H1 (cell line): Measurements from ENCODE around the gene SCN1B. TPM values are rescaled to one million over a fixed set of nuclear protein-coding genes. Genes with fewer than 3 reads are reported as not detected.

Source experiments
- BRCA1 ChIP-seq: IDR thresholded peaks from 2 replicates; pipeline ENCODE4 v1.6.1; 2012; ENCODE audit warnings: low read depth, low read length, improper control_type of control experiment
- CBX5 ChIP-seq: fragments of 300-800, 300-1000 bp; sonication (generic); IDR thresholded peaks from 2 replicates; pipeline ENCODE4 v1.7.1; 2016; ENCODE audit warnings: antibody characterized with exemption, low read length, low read depth
- CBX8 ChIP-seq: fragments of 300-800, 300-1000 bp; sonication (generic); IDR thresholded peaks from 2 replicates; pipeline ENCODE4 v1.7.1; 2016; ENCODE audit warnings: low read depth, low read length, borderline replicate concordance
- HDAC6 ChIP-seq: IDR thresholded peaks from one replicate; pipeline ENCODE4 v1.7.1; 2012; ENCODE audit warnings: low read depth, mild to moderate bottlenecking, inconsistent platforms, low read length, moderate library complexity
- JUN ChIP-seq: IDR thresholded peaks from 2 replicates; pipeline ENCODE4 v1.6.1; 2011; ENCODE audit warnings: low read depth, mild to moderate bottlenecking, improper control_type of control experiment, low read length
- NRF1 ChIP-seq: IDR thresholded peaks from 2 replicates; pipeline ENCODE4 v1.6.1; 2011; ENCODE audit warnings: mild to moderate bottlenecking, low read depth, low read length, improper control_type of control experiment
- POLR2AphosphoS5 ChIP-seq: IDR thresholded peaks from 2 replicates; pipeline ENCODE4 v1.6.1; 2011; ENCODE audit warnings: low read depth, low read length
- POU5F1 ChIP-seq: IDR thresholded peaks from 2 replicates; pipeline ENCODE4 v1.6.1; 2011; ENCODE audit warnings: low read depth, mild to moderate bottlenecking, low read length, moderate library complexity
- RAD21 ChIP-seq, 2 experiments: IDR thresholded peaks in 1 of 2; conservative IDR thresholded peaks in 1 of 2; 2 replicates each; pipeline ENCODE4 v1.6.1; 2011; ENCODE audit warnings: low read depth in 2 of 2, low read length in 2 of 2, improper control_type of control experiment in 1 of 2, inconsistent platforms in 1 of 2, mild to moderate bottlenecking in 1 of 2, moderate library complexity in 1 of 2
- SIX5 ChIP-seq: IDR thresholded peaks from 2 replicates; pipeline ENCODE4 v1.6.1; 2011; ENCODE audit warnings: mild to moderate bottlenecking, low read depth, low read length
- SP4 ChIP-seq: IDR thresholded peaks from 2 replicates; pipeline ENCODE4 v1.6.1; 2012; ENCODE audit warnings: low read length, inconsistent platforms
- TBP ChIP-seq: IDR thresholded peaks from 2 replicates; pipeline ENCODE4 v1.6.1; 2011; ENCODE audit warnings: low read depth, low read length, improper control_type of control experiment
- polyA plus RNA-seq, 7 experiments: library from polyadenylated mRNA; depleted of rRNA in 3 of 7; stranded (reverse) in 5 of 7; unstranded in 2 of 7; fragments of >200 nt in 5 of 7; fragments of 200-250 nt in 2 of 7; gene quantifications; 1 replicate in 5 of 7; 2 replicates in 1 of 7; 4 replicates in 1 of 7; pipeline versions ENCODE4 v1.2.1 to v1.2.3, GENCODE V29; 2011 to 2013; ENCODE audit warnings: missing spikeins in 2 of 7, mixed read lengths in 2 of 7
- total RNA-seq: library from RNA; stranded (reverse); fragmentation: NEBNext Ultra II Directional; extraction: Animal tissue kit (Norgen Biotek cat#: 25700); gene quantifications from 2 replicates; pipeline ENCODE4 v1.2.1, GENCODE V29; 2021
- TF ChIP-seq, protein P1 (sequence below), 3 experiments: IDR thresholded peaks; 1 replicate in 2 of 3; 2 replicates in 1 of 3; pipeline versions ENCODE4 v1.5.1 to v1.6.1; 2011; ENCODE audit warnings: low read length in 3 of 3, mild to moderate bottlenecking in 3 of 3, inconsistent platforms in 2 of 3, low read depth in 1 of 3, moderate library complexity in 1 of 3; ENCODE audit not compliant: insufficient read depth in 1 of 3; ENCODE audit errors: control extremely low read depth in 1 of 3

The SCN1B gene
- total and polyA plus RNA-seq, 2 of the 8 experiments (the other 6 are each of a cell fraction or from before 2014, with no cell fraction given) = 3.1 to 3.5 TPM

DNA sequence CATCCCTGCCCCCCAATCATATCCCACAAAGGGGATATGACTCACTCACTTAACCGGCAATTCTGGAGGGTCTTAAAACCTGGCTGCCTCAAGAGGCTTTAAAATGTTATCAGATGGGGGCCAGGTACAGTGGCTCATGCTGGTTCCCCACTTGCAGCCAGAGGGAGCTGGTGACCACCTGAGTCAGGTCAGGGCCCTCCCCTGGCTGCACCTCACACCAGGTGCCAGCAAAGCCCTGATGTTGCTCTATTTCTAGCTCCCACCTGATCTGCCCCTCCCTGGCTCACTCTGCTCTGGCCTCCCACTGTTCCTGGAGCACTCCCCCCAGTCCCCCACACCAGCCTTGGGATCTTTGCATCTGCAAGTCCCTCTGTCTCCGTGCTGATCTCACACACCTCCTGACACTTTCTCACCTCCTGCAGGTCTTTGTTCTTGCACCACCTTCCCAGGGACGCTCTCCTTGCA is 25.5 kb downstream of the SCN1B start (continued):
- TF ChIP-seq, protein P1, sequence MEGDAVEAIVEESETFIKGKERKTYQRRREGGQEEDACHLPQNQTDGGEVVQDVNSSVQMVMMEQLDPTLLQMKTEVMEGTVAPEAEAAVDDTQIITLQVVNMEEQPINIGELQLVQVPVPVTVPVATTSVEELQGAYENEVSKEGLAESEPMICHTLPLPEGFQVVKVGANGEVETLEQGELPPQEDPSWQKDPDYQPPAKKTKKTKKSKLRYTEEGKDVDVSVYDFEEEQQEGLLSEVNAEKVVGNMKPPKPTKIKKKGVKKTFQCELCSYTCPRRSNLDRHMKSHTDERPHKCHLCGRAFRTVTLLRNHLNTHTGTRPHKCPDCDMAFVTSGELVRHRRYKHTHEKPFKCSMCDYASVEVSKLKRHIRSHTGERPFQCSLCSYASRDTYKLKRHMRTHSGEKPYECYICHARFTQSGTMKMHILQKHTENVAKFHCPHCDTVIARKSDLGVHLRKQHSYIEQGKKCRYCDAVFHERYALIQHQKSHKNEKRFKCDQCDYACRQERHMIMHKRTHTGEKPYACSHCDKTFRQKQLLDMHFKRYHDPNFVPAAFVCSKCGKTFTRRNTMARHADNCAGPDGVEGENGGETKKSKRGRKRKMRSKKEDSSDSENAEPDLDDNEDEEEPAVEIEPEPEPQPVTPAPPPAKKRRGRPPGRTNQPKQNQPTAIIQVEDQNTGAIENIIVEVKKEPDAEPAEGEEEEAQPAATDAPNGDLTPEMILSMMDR (IDR thresholded peaks at IDR 0.05; ENCODE audit: control extremely low read depth in 1 of 3, insufficient read depth in 1 of 3, low read depth in 1 of 3, low read length in 3 of 3) = peak; percentile 83 to 91 (median 89)
- no peak for TF ChIP-seq NRF1
- TF ChIP-seq BRCA1 = no peak
- no peak for TF ChIP-seq JUN
- no peak for TF ChIP-seq CBX8
- peak; percentile 67 to 72 for TF ChIP-seq RAD21 (IDR thresholded peaks at IDR 0.05 in 1 of 2, conservative IDR thresholded peaks at IDR 0.05 in 1 of 2; ENCODE audit: low read depth in 2 of 2, low read length in 2 of 2)
- TF ChIP-seq POLR2AphosphoS5 = peak; percentile 38; the same call in 1 of the 2 replicates
- TF ChIP-seq SIX5 = no peak
- no peak for TF ChIP-seq SP4
- no peak for TF ChIP-seq CBX5
- TF ChIP-seq POU5F1 = no peak
- TF ChIP-seq TBP = peak; percentile 50; the same call in 1 of the 2 replicates
- TF ChIP-seq HDAC6 = no peak
